ENCODE results near the gene PALLD.

GRCh38 chr4:168674077-168674747 is 177.4 kb downstream of the PALLD start:
- TF ChIP-seq CTCF (IDR thresholded peaks at IDR 0.05) (no peak), POLR2A (IDR thresholded peaks at IDR 0.05) (no peak)
